T follicular helper cell (primary cell): Measurements from ENCODE around the gene CYP2F1.

Experiments used
- DNase-seq: peaks from one replicate; pipeline ENCODE4 v3.0.0-alpha.2; 2020; ENCODE audit warnings: low read depth

Gene CYP2F1

GRCh38 chr19:41175801-41176777, 61.9 kb downstream of the CYP2F1 start:
- DNase-seq = peak; percentile 8
